NCI-H128 (cell line): ENCODE results near the gene KLF9.

Experiments used
- DNase-seq: peaks from one replicate; lab custom pipeline; 2025; ENCODE audit not compliant: unreplicated experiment; lab: John Stamatoyannopoulos, UW

Gene KLF9

GRCh38 chr9:70367305-70367930 lies 47.0 kb downstream of the KLF9 start:
- no peak for DNase-seq

- no peak for DNase-seq
These were observed 50.7 kb downstream of the KLF9 start for GRCh38 chr9:70363760-70364159.

GRCh38 chr9:70362952-70363351 lies 51.5 kb downstream of the KLF9 start:
- no peak for DNase-seq

- no peak for DNase-seq
These were observed 58.7 kb downstream of the KLF9 start for GRCh38 chr9:70355801-70356200.

GRCh38 chr9:70352802-70353201 lies 61.7 kb downstream of the KLF9 start:
- DNase-seq, result no peak

- DNase-seq, result no peak
These were observed 62.1 kb downstream of the KLF9 start for GRCh38 chr9:70352356-70352755.

- DNase-seq, result no peak
These were observed 67.4 kb downstream of the KLF9 start for GRCh38 chr9:70347046-70347445.

GRCh38 chr9:70340572-70340971 lies 73.9 kb downstream of the KLF9 start:
- no peak for DNase-seq
